SU-DHL-6 (cell line): ENCODE measurements around the gene FAM184A.

Experiments
- EZH2phosphoT487 ChIP-seq: fragments of 200-600 bp; sonication (generic), shearing (Covaris generic); conservative IDR thresholded peaks from 2 replicates; pipeline ENCODE4 v1.6.1; 2018; ENCODE audit warnings: mild to moderate bottlenecking, antibody characterized with exemption, low read length, moderate library complexity, mixed read lengths
- TF ChIP-seq, protein P1 (sequence below): fragments of 200-600 bp; sonication (generic); IDR thresholded peaks from one replicate; pipeline ENCODE4 v1.5.1; 2017; ENCODE audit warnings: antibody characterized with exemption, mild to moderate bottlenecking, low read length, moderate library complexity; ENCODE audit not compliant: insufficient read depth, poor library complexity, severe bottlenecking

DNA sequence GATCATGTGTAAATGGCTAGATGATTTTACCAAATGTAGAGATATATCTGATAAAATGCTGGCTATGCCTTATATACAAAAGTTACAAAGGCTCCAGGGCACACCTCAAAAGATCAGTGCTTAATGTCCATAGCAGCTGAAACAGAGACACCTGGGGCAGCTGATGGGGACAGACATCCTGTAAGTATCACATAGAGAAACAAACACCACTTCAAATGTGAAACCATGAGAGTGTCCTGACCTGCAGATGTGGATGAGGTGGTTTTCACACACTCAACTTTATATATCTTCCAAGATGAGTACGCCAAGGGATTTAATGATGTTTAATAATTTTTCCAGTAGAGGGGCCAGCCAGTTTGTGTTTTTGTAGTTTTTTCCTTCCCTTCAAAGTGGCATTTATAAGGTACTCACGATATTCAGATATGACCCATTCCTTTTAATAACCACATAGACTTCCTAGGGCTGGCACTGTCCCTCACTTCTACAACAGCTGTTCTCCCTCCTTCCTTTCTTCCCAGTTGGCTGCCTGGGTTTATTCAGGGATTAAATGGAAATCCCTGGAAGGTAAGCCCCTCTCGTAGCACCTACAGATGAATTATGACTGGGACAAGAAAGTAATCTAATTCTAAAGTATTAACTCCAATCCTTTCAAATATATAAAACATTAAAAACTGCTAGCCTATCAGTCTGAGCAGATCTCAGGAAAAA lies 93.2 kb downstream of the FAM184A start:
- TF ChIP-seq, protein P1, sequence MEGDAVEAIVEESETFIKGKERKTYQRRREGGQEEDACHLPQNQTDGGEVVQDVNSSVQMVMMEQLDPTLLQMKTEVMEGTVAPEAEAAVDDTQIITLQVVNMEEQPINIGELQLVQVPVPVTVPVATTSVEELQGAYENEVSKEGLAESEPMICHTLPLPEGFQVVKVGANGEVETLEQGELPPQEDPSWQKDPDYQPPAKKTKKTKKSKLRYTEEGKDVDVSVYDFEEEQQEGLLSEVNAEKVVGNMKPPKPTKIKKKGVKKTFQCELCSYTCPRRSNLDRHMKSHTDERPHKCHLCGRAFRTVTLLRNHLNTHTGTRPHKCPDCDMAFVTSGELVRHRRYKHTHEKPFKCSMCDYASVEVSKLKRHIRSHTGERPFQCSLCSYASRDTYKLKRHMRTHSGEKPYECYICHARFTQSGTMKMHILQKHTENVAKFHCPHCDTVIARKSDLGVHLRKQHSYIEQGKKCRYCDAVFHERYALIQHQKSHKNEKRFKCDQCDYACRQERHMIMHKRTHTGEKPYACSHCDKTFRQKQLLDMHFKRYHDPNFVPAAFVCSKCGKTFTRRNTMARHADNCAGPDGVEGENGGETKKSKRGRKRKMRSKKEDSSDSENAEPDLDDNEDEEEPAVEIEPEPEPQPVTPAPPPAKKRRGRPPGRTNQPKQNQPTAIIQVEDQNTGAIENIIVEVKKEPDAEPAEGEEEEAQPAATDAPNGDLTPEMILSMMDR, result no peak
- no peak for TF ChIP-seq EZH2phosphoT487
